GM18526 (cell line): ENCODE data around the gene POLR3G.

Source experiments
- POLR2A ChIP-seq: IDR thresholded peaks from 3 replicates; pipeline ENCODE4 v1.6.1; 2011; ENCODE audit not compliant: insufficient read length; ENCODE audit errors: extremely low read depth

POLR3G gene

DNA sequence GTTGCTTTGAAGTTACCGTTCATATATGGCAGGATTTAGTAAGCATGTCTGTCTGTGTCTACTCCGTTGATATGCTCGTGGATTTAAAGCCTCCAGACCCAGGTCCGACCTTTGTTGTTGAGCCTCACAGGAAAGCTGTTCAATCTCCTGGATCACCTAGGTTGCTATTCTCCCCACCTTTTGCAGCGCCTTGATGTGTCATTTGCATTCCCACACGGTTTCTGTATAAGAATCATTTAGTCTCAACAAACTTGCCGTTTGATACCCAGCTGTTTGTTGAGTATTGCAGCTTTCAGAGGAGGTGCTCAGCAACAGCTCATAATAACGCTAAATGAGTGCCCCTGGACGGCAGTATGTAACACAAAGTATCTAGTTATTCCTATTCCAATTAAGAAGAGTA lies 82.7 kb downstream of the POLR3G start:
- no peak for TF ChIP-seq POLR2A

DNA sequence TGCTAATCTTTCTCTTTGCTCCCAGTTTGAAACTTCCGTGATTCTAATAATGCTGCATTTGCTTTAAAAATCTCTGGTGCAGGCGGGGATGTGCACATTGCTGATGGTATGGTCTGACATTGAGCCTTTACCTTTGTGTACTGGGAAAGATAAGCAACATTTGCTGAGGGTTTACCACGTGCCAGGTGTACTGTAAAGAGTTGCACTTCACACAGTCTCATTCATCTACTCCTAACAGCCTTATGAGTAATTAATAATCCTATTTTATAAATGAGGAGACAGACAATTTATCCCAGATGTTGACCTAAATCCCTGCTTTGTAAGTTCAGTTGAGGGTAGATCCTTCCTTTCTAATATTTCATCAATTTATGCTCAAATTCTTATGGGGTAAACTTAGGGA lies 83.2 kb downstream of the POLR3G start:
- TF ChIP-seq POLR2A, result no peak

GRCh38 chr5:90558344-90559192 lies 83.9 kb downstream of the POLR3G start, which contains the start of gene ADGRV1:
TSS of gene ADGRV1 (plus strand) at chr5:90558797. CDS start at chr5:90558896, 99 bp downstream.
- TF ChIP-seq POLR2A, result no peak

GRCh38 chr5:90560771-90561170 lies 86.1 kb downstream of the POLR3G start:
- TF ChIP-seq POLR2A, result no peak

GRCh38 chr5:90561766-90562165 lies 87.1 kb downstream of the POLR3G start:
- TF ChIP-seq POLR2A, result no peak

DNA sequence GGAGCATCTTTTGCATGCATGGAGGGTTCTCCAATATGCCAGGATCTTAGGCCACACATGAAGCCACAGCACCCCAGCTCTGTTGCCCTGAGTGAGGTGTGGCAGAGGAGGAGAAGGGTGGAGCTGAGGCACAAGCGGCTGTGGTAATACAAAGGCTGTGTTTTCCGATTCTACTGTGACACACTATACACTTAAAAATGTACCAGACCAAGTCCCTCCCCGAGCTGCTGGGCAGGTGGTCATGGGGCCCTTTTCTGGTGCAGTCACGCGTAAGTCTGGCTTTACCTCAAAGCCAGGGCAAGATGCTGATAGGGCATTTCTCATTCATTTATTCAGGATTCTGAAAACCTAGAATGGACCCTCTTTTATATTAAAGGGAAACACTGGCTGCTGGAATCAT lies 87.7 kb downstream of the POLR3G start:
- no peak for TF ChIP-seq POLR2A

- TF ChIP-seq POLR2A, result no peak
These were observed 88.4 kb downstream of the POLR3G start for GRCh38 chr5:90563108-90563507.
